HG03103 (cell line): ENCODE measurements around the gene UNC5B.
"Not testable (repeated sequence)": the region's sequence is repeated elsewhere in the genome, so short reads cannot be mapped to it uniquely, and the experiment has no call there.

Experiments used
- ATAC-seq: cut with Tn5 transposase; IDR thresholded peaks from one replicate; pipeline ENCODE4 v1.9.1; 2021; ENCODE audit warnings: low read depth; ENCODE audit not compliant: unreplicated experiment

The UNC5B gene

DNA sequence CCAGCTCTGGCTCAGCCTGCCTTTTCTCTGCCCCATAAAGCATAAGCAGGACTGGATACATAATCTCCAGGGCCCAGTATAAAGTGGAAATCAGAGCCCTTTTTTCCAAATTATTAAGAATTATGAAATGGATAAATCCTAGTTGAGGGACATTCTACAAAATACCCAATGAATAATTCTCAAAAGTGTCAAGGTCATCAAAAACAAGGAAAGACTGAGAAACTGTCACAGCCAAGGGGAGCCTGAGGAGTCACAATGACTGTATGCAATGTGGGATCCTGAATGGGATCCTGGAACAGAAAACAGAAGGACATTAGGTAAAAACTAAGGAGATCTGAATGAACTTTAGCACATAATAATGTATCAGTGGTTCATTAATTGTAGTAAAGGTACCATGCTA lies 4.8 kb upstream of the UNC5B start:
- ATAC-seq, result no peak

GRCh38 chr10:71209352-71209715 lies 3.0 kb upstream of the UNC5B start:
- ATAC-seq, result no peak

DNA sequence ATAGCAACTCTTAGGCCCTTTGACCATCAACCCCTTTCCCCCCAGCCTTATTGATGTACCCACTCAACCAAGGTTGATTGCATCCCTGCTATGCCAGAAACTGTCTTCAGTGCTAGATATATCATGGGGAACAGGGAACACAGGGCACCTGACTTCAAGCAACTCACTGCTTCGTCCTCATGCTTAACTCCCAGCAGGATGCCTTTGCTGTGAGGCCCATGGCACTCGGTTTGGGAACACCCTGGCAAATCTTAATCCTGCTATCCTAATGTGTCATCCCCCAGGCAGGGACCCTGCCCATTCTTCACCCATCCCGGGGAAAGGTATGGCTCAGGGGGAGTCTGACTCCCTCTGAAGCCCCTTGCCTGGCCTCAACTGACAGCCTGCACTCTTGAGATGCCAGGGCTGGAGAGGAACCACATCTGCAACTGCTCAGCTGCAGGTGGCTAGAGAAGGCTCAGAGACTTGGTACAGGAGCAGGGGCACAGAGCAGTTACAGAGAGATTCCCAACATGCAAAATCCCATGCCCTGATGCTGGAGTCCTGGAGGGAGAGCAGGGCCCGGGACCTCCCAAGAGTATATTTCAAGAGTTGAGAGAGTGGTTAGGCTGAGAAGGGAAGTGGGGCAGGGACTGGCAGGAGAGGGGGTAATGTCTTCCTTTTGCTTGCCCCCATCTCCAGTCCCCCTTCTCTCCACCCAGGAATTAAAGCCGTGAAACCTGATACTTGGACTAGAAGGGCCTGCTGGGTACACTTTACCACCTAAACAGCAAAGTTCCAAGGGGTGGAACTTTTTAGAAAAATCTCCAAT lies 2.4 kb upstream of the UNC5B start:
- no peak for ATAC-seq

- ATAC-seq, result no peak
Measured at GRCh38 chr10:71210542-71210871, 1.9 kb upstream of the UNC5B start.

- ATAC-seq, result no peak
Measured at GRCh38 chr10:71211053-71211452, 1.3 kb upstream of the UNC5B start.

GRCh38 chr10:71211775-71212317 lies 524 bp upstream of the UNC5B start:
- ATAC-seq, result no peak

DNA sequence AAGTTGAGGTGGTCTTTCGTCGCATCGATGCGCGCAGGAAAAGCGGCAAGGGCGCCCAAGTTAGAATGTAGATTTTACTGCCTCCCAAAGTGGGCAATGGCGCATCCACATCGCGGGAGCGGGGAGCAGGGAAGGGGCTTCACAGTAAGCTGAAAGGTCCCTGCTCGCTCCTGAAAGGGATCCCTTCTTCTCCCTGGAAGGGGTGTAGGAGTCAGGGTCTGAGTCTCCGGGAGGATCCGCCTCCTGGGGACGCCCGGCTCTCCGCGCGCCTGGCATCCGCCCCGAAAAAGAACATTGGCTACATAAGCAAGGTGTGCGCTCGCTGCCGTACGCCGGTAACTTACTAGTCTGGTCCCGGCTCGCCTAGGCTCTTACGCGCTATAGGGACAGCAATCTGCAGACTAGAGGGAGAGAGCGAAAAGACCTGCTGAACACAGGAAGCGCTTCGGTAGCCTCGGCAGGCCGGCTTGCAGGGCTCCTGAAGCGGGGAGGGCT lies 804 bp downstream of the UNC5B start:
- no peak for ATAC-seq

GRCh38 chr10:71213761-71214440 lies 1.5 kb downstream of the UNC5B start:
- ATAC-seq, result no peak

- no peak for ATAC-seq
Measured at GRCh38 chr10:71214641-71215559, 2.5 kb downstream of the UNC5B start.

DNA sequence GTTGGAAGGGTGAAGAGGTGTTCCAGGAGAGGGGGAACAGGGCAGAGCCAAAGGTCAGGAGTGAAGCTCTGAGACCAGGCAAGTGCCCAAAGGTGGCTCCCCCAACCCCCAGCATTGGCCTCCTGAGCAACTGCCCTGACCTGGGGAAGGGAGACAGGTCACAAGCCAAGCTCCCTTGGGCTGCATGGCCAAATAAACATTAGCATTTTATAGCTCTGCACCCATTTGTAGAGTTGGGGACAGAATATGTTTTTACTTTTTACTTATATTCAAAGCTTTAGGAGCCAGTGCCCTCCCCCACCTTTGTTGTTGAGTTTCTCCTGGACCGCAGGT lies 4.0 kb downstream of the UNC5B start:
- no peak for ATAC-seq

GRCh38 chr10:71216751-71217265 lies 4.4 kb downstream of the UNC5B start:
- ATAC-seq, result no peak

DNA sequence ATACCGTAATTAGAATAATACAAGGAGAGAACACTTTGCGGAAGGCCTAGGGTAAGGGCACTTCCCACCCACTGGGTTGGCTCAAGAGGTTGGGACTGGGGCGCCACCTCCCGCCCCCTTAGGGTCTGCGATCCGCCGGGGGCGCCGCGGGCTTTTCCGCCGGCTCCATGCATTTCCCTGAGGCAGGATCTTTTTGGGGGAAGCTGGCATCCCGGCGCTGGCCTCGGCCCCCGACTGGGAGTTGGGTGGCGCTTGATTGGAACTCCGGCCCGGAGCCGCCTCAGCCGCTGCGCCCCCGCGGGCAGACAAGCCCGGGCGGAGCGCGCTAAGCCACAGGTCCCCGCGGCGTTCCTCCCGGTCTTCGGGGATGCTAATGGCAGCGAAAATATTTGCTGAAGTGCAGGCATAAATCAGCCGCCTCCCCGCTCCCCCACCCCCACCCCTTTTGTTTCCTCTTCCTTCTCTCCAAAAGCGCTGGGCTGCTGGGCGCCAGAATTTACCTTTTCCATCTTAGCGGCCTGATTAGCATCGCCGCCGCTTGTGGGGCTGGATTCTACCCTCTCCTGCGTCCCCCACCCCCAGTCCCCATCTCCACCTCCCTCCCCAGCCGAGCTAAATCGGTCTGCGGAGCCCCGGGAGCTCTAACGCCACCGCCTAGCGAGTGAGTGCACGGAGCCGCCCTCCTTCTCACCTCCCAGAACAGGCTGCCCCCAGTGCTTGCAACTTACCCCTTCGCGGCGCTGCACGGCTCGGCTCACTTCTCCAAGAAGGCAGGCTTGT lies 5.1 kb downstream of the UNC5B start:
- ATAC-seq, result no peak

GRCh38 chr10:71218046-71218650 lies 5.8 kb downstream of the UNC5B start:
- no peak for ATAC-seq

DNA sequence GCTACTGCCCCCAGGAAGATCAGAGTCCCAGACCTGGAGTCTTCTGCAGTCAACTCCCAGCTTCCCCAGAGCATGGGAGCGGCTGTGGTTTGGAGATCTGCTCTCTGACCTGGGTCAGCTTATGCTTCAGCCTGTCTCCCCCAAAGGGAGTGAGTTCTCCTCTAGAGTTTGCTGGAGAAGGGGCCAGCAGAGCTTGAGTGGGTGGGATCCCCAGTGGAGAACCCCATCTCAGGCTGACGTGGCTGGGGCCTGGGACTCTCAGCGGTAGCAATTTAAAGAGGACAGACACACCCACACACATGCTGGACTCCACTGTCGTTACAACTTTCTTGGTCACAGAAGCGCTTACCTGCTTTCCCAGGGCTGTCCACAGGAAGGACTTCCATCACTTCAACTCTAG lies 6.3 kb downstream of the UNC5B start:
- no peak for ATAC-seq

GRCh38 chr10:71219236-71219917 lies 7.0 kb downstream of the UNC5B start:
- ATAC-seq, result not testable (repeated sequence)

- no peak for ATAC-seq
Measured at GRCh38 chr10:71219918-71220688, 7.7 kb downstream of the UNC5B start.

DNA sequence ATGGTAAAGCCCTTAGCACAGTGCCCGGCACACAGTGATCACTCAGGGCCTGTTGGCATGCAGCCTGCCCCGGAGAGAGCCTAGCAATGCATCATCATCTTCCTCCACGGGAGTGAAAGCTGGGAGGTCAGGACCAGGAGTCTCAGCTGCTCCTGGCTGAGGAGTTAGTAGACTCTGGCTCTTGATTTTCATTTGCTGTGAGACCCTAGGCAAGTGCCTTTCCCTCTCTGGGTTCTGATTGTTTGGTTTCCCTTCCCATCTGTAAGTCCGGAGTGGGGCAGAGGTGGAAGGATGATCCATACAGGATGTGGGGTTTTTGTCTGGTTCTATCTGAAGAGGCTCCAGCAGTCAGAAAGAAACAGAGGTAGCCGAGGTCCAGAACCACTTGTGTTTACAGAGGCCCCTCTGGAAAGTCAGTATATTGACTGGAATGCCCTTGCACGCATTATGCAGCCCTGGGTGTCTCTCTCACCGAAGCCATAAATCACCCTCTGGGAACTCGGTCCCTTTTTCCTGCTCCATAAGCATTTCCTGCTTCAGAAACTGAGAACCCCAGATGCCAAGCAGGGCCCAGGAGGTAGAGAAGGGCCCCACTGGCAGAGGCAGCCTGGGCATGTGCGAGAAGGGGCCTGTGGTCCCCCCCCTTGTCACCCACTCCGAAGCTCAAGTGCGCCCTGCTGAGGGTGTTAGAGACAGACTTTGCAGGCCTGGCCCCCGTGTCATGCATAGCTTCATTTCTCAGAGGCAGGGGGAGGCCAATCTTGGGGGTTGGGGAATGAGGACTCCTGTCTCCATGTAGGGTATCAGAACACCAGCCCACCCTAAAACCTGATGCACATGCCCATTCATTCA lies 8.5 kb downstream of the UNC5B start:
- ATAC-seq, result no peak
